ENCODE measurements around the gene NELL1.

DNA sequence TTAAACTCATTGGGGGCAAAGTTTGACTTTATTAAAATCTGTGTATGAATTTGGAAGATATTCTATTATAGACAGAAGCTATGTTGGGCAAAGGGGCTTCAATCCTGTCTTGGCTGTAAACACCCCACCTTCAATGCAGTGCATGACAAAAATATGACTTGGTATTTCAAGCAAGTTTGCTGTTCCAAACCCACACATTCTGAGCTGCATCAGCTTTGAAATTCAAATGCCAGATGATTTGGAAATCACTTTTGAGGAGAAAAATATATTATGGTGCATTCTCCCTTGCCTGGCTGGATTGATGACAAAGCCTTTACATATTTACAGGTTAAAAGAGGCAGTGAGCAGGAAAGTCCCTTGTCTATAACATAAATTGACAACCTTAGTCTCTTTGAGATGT is 760.0 kb downstream of the NELL1 start:
- TF ChIP-seq, protein P1, sequence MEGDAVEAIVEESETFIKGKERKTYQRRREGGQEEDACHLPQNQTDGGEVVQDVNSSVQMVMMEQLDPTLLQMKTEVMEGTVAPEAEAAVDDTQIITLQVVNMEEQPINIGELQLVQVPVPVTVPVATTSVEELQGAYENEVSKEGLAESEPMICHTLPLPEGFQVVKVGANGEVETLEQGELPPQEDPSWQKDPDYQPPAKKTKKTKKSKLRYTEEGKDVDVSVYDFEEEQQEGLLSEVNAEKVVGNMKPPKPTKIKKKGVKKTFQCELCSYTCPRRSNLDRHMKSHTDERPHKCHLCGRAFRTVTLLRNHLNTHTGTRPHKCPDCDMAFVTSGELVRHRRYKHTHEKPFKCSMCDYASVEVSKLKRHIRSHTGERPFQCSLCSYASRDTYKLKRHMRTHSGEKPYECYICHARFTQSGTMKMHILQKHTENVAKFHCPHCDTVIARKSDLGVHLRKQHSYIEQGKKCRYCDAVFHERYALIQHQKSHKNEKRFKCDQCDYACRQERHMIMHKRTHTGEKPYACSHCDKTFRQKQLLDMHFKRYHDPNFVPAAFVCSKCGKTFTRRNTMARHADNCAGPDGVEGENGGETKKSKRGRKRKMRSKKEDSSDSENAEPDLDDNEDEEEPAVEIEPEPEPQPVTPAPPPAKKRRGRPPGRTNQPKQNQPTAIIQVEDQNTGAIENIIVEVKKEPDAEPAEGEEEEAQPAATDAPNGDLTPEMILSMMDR (IDR thresholded peaks at IDR 0.05 in 4 of 5, conservative IDR thresholded peaks at IDR 0.05 in 1 of 5): no peak
- no peak for TF ChIP-seq POLR2A (IDR thresholded peaks at IDR 0.05)
